Measurements from ENCODE around the gene MYO18A.

Gene MYO18A

GRCh38 chr17:29048440-29049368 lies 131.5 kb downstream of the MYO18A start:
- no peaks in the 10 kb centered on the region for H3K9me3 ChIP-seq (ENCODE audit: control insufficient read depth, low read length)
- no peaks in the 10 kb centered on the region for H3K27me3 ChIP-seq (ENCODE audit: control insufficient read depth, insufficient read depth, low read length, poor library complexity, severe bottlenecking)
- 58 to 65% methylated on average over 10 of the region's 10 CpGs for WGBS, 2 experiments
- H3K4me1 ChIP-seq (ENCODE audit: control insufficient read depth, insufficient read depth, low read length): peaks cover 31% of the 10 kb centered on the region
- H3K27ac ChIP-seq (ENCODE audit: insufficient read depth, low read depth, low read length, poor library complexity, severe bottlenecking): peak overlapping the region; percentile 52
- H3K36me3 ChIP-seq (ENCODE audit: control insufficient read depth, insufficient read depth, low read length): no peaks in the 10 kb centered on the region
- no peak overlapping the region for H3K4me3 ChIP-seq (ENCODE audit: insufficient read depth, low read depth, low read length)

GRCh38 chr17:29046473-29046839 lies 133.7 kb downstream of the MYO18A start:
- Histone ChIP-seq H3K27ac (ENCODE audit: insufficient read depth, low read depth, low read length, poor library complexity, severe bottlenecking) (no peak overlapping the region), H3K4me3 (ENCODE audit: insufficient read depth, low read depth, low read length) (no peak overlapping the region), H3K4me1 (ENCODE audit: control insufficient read depth, insufficient read depth, low read length) (peaks cover 40% of the 10 kb centered on the region), H3K27me3 (ENCODE audit: control insufficient read depth, insufficient read depth, low read length, poor library complexity, severe bottlenecking) (no peaks in the 10 kb centered on the region), H3K36me3 (ENCODE audit: control insufficient read depth, insufficient read depth, low read length) (no peaks in the 10 kb centered on the region), H3K9me3 (ENCODE audit: control insufficient read depth, low read length) (no peaks in the 10 kb centered on the region)
- WGBS, 2 experiments: 95 to 97% methylated on average over 5 of the region's 5 CpGs

GRCh38 chr17:29045734-29046472 lies 134.3 kb downstream of the MYO18A start:
- 84 to 88% methylated on average over 7 of the region's 7 CpGs for WGBS, 2 experiments
- peaks cover 40% of the 10 kb centered on the region for H3K4me1 ChIP-seq (ENCODE audit: control insufficient read depth, insufficient read depth, low read length)

GRCh38 chr17:29045026-29045425 lies 135.2 kb downstream of the MYO18A start:
- no peaks in the 10 kb centered on the region for H3K36me3 ChIP-seq (ENCODE audit: control insufficient read depth, insufficient read depth, low read length)
- peaks cover 45% of the 10 kb centered on the region for H3K4me1 ChIP-seq (ENCODE audit: control insufficient read depth, insufficient read depth, low read length)
- 91 to 98% methylated on average over 4 of the region's 4 CpGs for WGBS, 2 experiments

More at GRCh38 chr17:29045734-29046472, 134.3 kb downstream of the MYO18A start:
- Histone ChIP-seq H3K27me3 (ENCODE audit: control insufficient read depth, insufficient read depth, low read length, poor library complexity, severe bottlenecking) (no peaks in the 10 kb centered on the region), H3K9me3 (ENCODE audit: control insufficient read depth, low read length) (no peaks in the 10 kb centered on the region), H3K27ac (ENCODE audit: insufficient read depth, low read depth, low read length, poor library complexity, severe bottlenecking) (no peak overlapping the region), H3K4me3 (ENCODE audit: insufficient read depth, low read depth, low read length) (no peak overlapping the region), H3K36me3 (ENCODE audit: control insufficient read depth, insufficient read depth, low read length) (no peaks in the 10 kb centered on the region)

GRCh38 chr17:29043539-29044145 lies 136.6 kb downstream of the MYO18A start:
- Histone ChIP-seq H3K36me3 (ENCODE audit: control insufficient read depth, insufficient read depth, low read length) (no peaks in the 10 kb centered on the region), H3K4me1 (ENCODE audit: control insufficient read depth, insufficient read depth, low read length) (peaks cover 43% of the 10 kb centered on the region), H3K27me3 (ENCODE audit: control insufficient read depth, insufficient read depth, low read length, poor library complexity, severe bottlenecking) (no peaks in the 10 kb centered on the region), H3K27ac (ENCODE audit: insufficient read depth, low read depth, low read length, poor library complexity, severe bottlenecking) (no peak overlapping the region), H3K9me3 (ENCODE audit: control insufficient read depth, low read length) (no peaks in the 10 kb centered on the region), H3K4me3 (ENCODE audit: insufficient read depth, low read depth, low read length) (no peak overlapping the region)
- 91% methylated on average over 3 of the region's 3 CpGs for WGBS, 2 experiments

More at GRCh38 chr17:29045026-29045425, 135.2 kb downstream of the MYO18A start:
- Histone ChIP-seq H3K27me3 (ENCODE audit: control insufficient read depth, insufficient read depth, low read length, poor library complexity, severe bottlenecking) (no peaks in the 10 kb centered on the region), H3K9me3 (ENCODE audit: control insufficient read depth, low read length) (no peaks in the 10 kb centered on the region), H3K27ac (ENCODE audit: insufficient read depth, low read depth, low read length, poor library complexity, severe bottlenecking) (no peak overlapping the region), H3K4me3 (ENCODE audit: insufficient read depth, low read depth, low read length) (no peak overlapping the region)

- Histone ChIP-seq H3K36me3 (ENCODE audit: control insufficient read depth, insufficient read depth, low read length) (no peaks in the 10 kb centered on the region), H3K4me1 (ENCODE audit: control insufficient read depth, insufficient read depth, low read length) (peaks cover 42% of the 10 kb centered on the region), H3K4me3 (ENCODE audit: insufficient read depth, low read depth, low read length) (no peak within 1 kb of the TSS), H3K27me3 (ENCODE audit: control insufficient read depth, insufficient read depth, low read length, poor library complexity, severe bottlenecking) (no peaks in the 10 kb centered on the region), H3K27ac (ENCODE audit: insufficient read depth, low read depth, low read length, poor library complexity, severe bottlenecking) (peak within 1 kb of the TSS; percentile 27), H3K9me3 (ENCODE audit: control insufficient read depth, low read length) (no peaks in the 10 kb centered on the region)
- 12% methylated on average over 13 of the region's 13 CpGs for WGBS, 2 experiments
Observed at GRCh38 chr17:29042679-29043538, 137.3 kb downstream of the MYO18A start, which contains the start of gene PIPOX. Gene PIPOX, plus strand, starts transcription at chr17:29043141. Its CDS starts 85 bp downstream, at chr17:29043226.

- Histone ChIP-seq H3K9me3 (ENCODE audit: control insufficient read depth, low read length) (no peaks in the 10 kb centered on the region), H3K27ac (ENCODE audit: insufficient read depth, low read depth, low read length, poor library complexity, severe bottlenecking) (no peak overlapping the region), H3K4me3 (ENCODE audit: insufficient read depth, low read depth, low read length) (no peak overlapping the region), H3K27me3 (ENCODE audit: control insufficient read depth, insufficient read depth, low read length, poor library complexity, severe bottlenecking) (no peaks in the 10 kb centered on the region), H3K4me1 (ENCODE audit: control insufficient read depth, insufficient read depth, low read length) (peaks cover 50% of the 10 kb centered on the region), H3K36me3 (ENCODE audit: control insufficient read depth, insufficient read depth, low read length) (no peaks in the 10 kb centered on the region)
- WGBS, 2 experiments: 69% methylated on average over 11 of the region's 11 CpGs
Observed at GRCh38 chr17:29042026-29042678, 138.0 kb downstream of the MYO18A start.

GRCh38 chr17:29041571-29041970 lies 138.6 kb downstream of the MYO18A start:
- no peaks in the 10 kb centered on the region for H3K9me3 ChIP-seq (ENCODE audit: control insufficient read depth, low read length)
- WGBS, 2 experiments: 96% methylated on average over 6 of the region's 6 CpGs
- no peak overlapping the region for H3K27ac ChIP-seq (ENCODE audit: insufficient read depth, low read depth, low read length, poor library complexity, severe bottlenecking)
- no peaks in the 10 kb centered on the region for H3K27me3 ChIP-seq (ENCODE audit: control insufficient read depth, insufficient read depth, low read length, poor library complexity, severe bottlenecking)
- peaks cover 51% of the 10 kb centered on the region for H3K4me1 ChIP-seq (ENCODE audit: control insufficient read depth, insufficient read depth, low read length)
- H3K36me3 ChIP-seq (ENCODE audit: control insufficient read depth, insufficient read depth, low read length): no peaks in the 10 kb centered on the region
- H3K4me3 ChIP-seq (ENCODE audit: insufficient read depth, low read depth, low read length): no peak overlapping the region

GRCh38 chr17:29041091-29041490 lies 139.1 kb downstream of the MYO18A start:
- H3K27ac ChIP-seq (ENCODE audit: insufficient read depth, low read depth, low read length, poor library complexity, severe bottlenecking): no peak overlapping the region
- H3K4me1 ChIP-seq (ENCODE audit: control insufficient read depth, insufficient read depth, low read length): peaks cover 51% of the 10 kb centered on the region
- H3K4me3 ChIP-seq (ENCODE audit: insufficient read depth, low read depth, low read length): no peak overlapping the region
- H3K9me3 ChIP-seq (ENCODE audit: control insufficient read depth, low read length): no peaks in the 10 kb centered on the region
- no peaks in the 10 kb centered on the region for H3K36me3 ChIP-seq (ENCODE audit: control insufficient read depth, insufficient read depth, low read length)
- WGBS, 2 experiments: 93 to 95% methylated on average over 2 of the region's 2 CpGs
- H3K27me3 ChIP-seq (ENCODE audit: control insufficient read depth, insufficient read depth, low read length, poor library complexity, severe bottlenecking): no peaks in the 10 kb centered on the region

Data from ectodermal cell (in vitro differentiated cells).